ENCODE results near the gene CACNA2D3. TPM values are rescaled to one million over a fixed set of nuclear protein-coding genes. Genes with fewer than 3 reads are reported as not detected.

Gene CACNA2D3
- total and polyA plus RNA-seq, 4 donors = 0.72 to 2.4 (median 1.5) TPM

DNA sequence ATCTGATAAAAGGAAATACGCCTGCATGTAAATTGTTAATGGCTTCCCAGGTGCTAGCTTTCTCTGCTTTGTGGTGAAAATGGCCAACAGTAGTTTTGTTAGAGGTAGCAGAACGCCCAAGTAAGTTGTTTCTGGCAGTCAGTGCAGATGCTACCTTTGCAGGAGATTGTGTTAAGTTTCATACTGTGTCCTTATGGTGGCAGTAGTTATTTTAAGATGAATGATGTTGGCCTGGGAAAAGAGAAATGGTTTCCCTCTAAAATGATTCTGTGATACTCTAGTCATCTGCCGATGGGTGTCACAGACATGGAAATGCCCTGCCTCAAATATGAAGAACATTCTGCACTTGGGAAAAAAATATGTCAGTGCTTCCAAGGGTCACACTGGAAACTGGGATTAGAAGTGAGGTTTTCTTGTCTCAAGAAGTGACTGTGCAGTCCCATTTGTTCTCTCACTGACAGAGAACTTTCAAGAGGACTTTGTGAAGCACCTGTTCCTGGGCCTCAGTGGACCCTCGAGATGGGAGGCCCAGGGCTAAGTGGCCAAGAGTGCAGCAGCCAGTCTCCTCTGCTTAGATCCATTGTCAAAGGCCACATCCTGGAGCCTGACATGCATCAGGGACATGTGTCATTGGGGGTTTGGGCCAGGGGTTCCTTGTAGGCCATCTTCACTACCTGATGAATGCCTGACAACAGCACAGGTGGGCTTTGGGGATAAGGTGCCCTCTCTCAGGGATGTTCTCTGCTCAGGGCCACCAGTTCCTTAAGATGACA is 393.3 kb downstream of the CACNA2D3 start:
- DNase-seq (no peak), ATAC-seq (ENCODE audit: low FRiP score) (no peak)
- Histone ChIP-seq H3K27ac (ENCODE audit: low read depth in 1 of 2, low read length in 2 of 2) (no peak overlapping the region), H3K9me3 (ENCODE audit: control insufficient read depth, low read length) (no peaks in the 10 kb centered on the region), H3K36me3 (ENCODE audit: control insufficient read depth in 1 of 2, insufficient read depth in 2 of 2, low read length in 1 of 2) (no peaks in the 10 kb centered on the region), H3K4me3 (ENCODE audit: low read length in 2 of 2) (no peak overlapping the region), H3K4me1 (ENCODE audit: control insufficient read depth in 1 of 2, insufficient read depth in 2 of 2, low read length in 2 of 2) (no peaks in the 10 kb centered on the region), H3K27me3 (ENCODE audit: control insufficient read depth in 1 of 2, insufficient read depth in 2 of 2, low read length in 1 of 2) (no peaks in the 10 kb centered on the region)
- intact Hi-C loops (cut with DNase I) = no loop called here
- 65 to 68% methylated on average over 4 of the region's 4 CpGs for WGBS, 2 donors

DNA sequence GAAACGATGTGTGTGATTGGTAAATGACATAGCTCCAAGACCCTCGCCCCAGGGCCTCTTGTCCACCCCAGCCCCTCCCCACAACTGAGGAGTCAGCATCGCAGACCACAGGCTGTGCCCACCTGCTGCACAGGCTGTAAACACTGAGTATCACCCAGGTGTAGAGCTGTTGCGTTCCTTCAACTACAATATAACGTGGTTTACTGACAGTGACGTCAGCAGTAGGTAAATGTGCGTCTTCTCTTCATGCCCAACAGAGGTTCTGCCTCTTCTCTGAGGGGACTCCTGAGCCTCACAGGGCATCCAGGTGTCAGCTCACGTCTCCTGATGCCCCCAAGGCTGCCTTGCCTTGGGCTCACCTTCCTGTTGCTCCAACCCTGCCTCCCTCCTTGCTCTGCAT is 395.1 kb downstream of the CACNA2D3 start:
- Histone ChIP-seq H3K27me3 (ENCODE audit: control insufficient read depth in 1 of 2, insufficient read depth in 2 of 2, low read length in 1 of 2) (no peaks in the 10 kb centered on the region), H3K4me1 (ENCODE audit: control insufficient read depth in 1 of 2, insufficient read depth in 2 of 2, low read length in 2 of 2) (no peaks in the 10 kb centered on the region), H3K4me3 (ENCODE audit: low read length in 2 of 2) (no peak overlapping the region), H3K9me3 (ENCODE audit: control insufficient read depth, low read length) (no peaks in the 10 kb centered on the region), H3K27ac (ENCODE audit: low read depth in 1 of 2, low read length in 2 of 2) (no peak overlapping the region), H3K36me3 (ENCODE audit: control insufficient read depth in 1 of 2, insufficient read depth in 2 of 2, low read length in 1 of 2) (no peaks in the 10 kb centered on the region)
- DNase-seq (no peak), ATAC-seq (ENCODE audit: low FRiP score) (no peak)
- intact Hi-C loops (cut with DNase I) = no loop called here
- 82% methylated on average over 8 of the region's 8 CpGs for WGBS, 2 donors

DNA sequence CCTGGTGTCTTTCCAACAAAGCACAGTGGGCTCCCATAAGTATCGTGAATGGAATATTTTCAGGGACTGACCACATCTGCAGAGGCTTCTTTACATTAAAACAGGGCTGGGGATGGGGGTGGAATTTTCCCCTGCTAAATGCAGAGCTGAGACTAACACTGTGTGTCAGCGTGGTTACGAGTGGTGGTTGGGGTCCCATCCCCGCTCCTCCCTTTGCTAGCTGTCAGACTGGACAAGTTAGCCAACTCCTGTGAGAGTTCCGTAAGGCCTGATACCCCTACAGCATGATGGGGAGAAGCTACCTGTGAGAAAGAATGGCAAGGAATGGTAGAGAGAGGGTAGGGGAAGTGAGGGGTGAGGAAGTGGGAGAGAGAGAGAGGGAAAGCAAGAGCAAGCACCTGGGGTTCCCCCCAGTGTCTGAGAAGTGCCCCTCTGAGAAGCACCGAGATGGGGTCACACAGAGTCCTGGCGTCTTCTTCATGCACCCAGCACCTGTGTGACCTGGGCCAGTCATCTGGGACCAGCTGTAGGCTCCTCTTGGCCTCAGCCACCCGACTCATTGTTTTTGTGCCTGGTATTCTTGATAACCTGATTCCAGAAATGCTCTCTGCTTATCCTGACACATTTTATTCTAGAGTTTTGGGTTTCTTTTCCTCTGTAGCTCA is 395.8 kb downstream of the CACNA2D3 start:
- WGBS, 2 donors = 87 to 90% methylated on average over 8 of the region's 8 CpGs
- Histone ChIP-seq H3K27ac (ENCODE audit: low read depth in 1 of 2, low read length in 2 of 2) (no peak overlapping the region), H3K36me3 (ENCODE audit: control insufficient read depth in 1 of 2, insufficient read depth in 2 of 2, low read length in 1 of 2) (no peaks in the 10 kb centered on the region), H3K27me3 (ENCODE audit: control insufficient read depth in 1 of 2, insufficient read depth in 2 of 2, low read length in 1 of 2) (no peaks in the 10 kb centered on the region), H3K4me1 (ENCODE audit: control insufficient read depth in 1 of 2, insufficient read depth in 2 of 2, low read length in 2 of 2) (no peaks in the 10 kb centered on the region), H3K4me3 (ENCODE audit: low read length in 2 of 2) (no peak overlapping the region), H3K9me3 (ENCODE audit: control insufficient read depth, low read length) (peaks cover 2% of the 10 kb centered on the region)
- DNase-seq (no peak), ATAC-seq (ENCODE audit: low FRiP score) (peak; percentile 19)
- intact Hi-C loops (cut with DNase I) = no loop called here

DNA sequence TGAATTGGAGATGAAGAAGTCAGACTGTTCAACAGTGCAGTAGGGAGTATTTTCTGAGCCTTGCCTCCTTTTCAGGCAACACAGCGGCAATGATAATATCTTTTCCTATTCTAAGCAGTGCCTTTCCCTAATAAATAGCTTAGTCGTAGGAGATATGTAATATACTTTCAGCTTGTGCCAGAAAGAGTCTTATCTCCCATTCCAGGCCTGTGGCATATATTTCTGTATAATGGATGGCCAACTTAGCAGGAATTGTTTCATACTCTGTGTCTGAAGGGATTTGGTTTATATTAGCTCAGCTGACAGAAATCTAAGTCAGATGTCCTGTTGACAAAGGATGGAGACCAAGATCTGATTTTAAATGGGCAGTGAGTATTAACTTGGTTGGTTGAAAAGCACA is 397.1 kb downstream of the CACNA2D3 start:
- Histone ChIP-seq H3K4me1 (ENCODE audit: control insufficient read depth in 1 of 2, insufficient read depth in 2 of 2, low read length in 2 of 2) (no peaks in the 10 kb centered on the region), H3K27ac (ENCODE audit: low read depth in 1 of 2, low read length in 2 of 2) (no peak overlapping the region), H3K9me3 (ENCODE audit: control insufficient read depth, low read length) (peaks cover 2% of the 10 kb centered on the region), H3K4me3 (ENCODE audit: low read length in 2 of 2) (no peak overlapping the region), H3K27me3 (ENCODE audit: control insufficient read depth in 1 of 2, insufficient read depth in 2 of 2, low read length in 1 of 2) (no peaks in the 10 kb centered on the region), H3K36me3 (ENCODE audit: control insufficient read depth in 1 of 2, insufficient read depth in 2 of 2, low read length in 1 of 2) (no peaks in the 10 kb centered on the region)
- 15 to 16% methylated on average over 2 of the region's 2 CpGs for WGBS, 2 donors
- ATAC-seq (ENCODE audit: low FRiP score) = no peak
- DNase-seq = no peak
- intact Hi-C loops (cut with DNase I) = no loop called here

- DNase-seq (no peak), ATAC-seq (ENCODE audit: low FRiP score) (peak; percentile 73)
- Histone ChIP-seq H3K27me3 (ENCODE audit: control insufficient read depth in 1 of 2, insufficient read depth in 2 of 2, low read length in 1 of 2) (no peaks in the 10 kb centered on the region), H3K27ac (ENCODE audit: low read depth in 1 of 2, low read length in 2 of 2) (no peak overlapping the region), H3K36me3 (ENCODE audit: control insufficient read depth in 1 of 2, insufficient read depth in 2 of 2, low read length in 1 of 2) (no peaks in the 10 kb centered on the region), H3K9me3 (ENCODE audit: control insufficient read depth, low read length) (peaks cover 2% of the 10 kb centered on the region), H3K4me3 (ENCODE audit: low read length in 2 of 2) (no peak overlapping the region), H3K4me1 (ENCODE audit: control insufficient read depth in 1 of 2, insufficient read depth in 2 of 2, low read length in 2 of 2) (no peaks in the 10 kb centered on the region)
- 80 to 85% methylated on average over 2 of the region's 2 CpGs for WGBS, 2 donors
- intact Hi-C loops (cut with DNase I) = no loop called here
Observed at GRCh38 chr3:54520060-54520459, 397.7 kb downstream of the CACNA2D3 start.

DNA sequence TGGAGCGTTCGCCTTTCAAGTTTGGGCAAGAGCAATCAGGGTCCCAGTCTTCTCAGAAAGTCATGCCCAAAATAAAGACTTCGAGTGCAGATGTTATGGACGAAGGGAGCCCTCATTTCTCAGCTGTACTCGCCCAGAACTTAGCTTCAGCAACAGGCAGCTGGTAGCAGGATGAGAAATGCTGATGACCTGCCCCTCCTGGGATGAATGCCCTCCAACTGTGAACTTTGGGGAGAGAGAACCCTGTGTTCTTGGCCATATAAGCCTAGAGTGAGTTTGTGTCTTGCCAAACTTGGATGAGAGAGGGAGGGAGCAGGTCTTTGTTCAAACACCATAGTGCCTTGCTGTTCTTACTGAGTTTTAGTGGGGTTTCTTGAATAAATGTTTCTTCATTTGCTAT is 405.2 kb downstream of the CACNA2D3 start:
- Histone ChIP-seq H3K36me3 (ENCODE audit: control insufficient read depth in 1 of 2, insufficient read depth in 2 of 2, low read length in 1 of 2) (no peaks in the 10 kb centered on the region), H3K9me3 (ENCODE audit: control insufficient read depth, low read length) (peaks cover 1% of the 10 kb centered on the region), H3K4me3 (ENCODE audit: low read length in 2 of 2) (no peak overlapping the region), H3K27me3 (ENCODE audit: control insufficient read depth in 1 of 2, insufficient read depth in 2 of 2, low read length in 1 of 2) (no peaks in the 10 kb centered on the region), H3K27ac (ENCODE audit: low read depth in 1 of 2, low read length in 2 of 2) (no peak overlapping the region), H3K4me1 (ENCODE audit: control insufficient read depth in 1 of 2, insufficient read depth in 2 of 2, low read length in 2 of 2) (no peaks in the 10 kb centered on the region)
- intact Hi-C loops (cut with DNase I) = no loop called here
- ATAC-seq (ENCODE audit: low FRiP score) = no peak
- no peak for DNase-seq
- 78% methylated on average over 5 of the region's 5 CpGs for WGBS, 2 donors

DNA sequence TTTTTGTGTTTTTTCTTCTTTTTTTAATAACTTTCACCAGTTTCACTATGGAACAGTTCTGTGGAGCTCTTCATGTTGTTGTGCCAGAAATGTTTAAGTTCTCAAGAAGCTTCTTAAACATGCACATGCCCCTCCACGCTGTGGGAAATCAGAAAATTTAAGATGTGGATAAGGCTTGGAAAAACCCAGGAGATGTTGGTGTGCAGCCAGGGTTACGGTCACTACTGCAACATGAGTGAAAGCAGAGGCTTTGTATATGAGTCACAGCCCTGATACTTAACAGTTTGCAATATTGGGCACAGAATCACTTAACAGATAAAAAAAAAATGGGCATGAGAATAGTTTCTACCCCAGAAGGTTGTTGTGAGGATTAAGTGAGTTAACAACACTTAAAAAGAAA is 405.6 kb downstream of the CACNA2D3 start:
- H3K27ac ChIP-seq (ENCODE audit: low read depth in 1 of 2, low read length in 2 of 2) = no peak overlapping the region

DNA sequence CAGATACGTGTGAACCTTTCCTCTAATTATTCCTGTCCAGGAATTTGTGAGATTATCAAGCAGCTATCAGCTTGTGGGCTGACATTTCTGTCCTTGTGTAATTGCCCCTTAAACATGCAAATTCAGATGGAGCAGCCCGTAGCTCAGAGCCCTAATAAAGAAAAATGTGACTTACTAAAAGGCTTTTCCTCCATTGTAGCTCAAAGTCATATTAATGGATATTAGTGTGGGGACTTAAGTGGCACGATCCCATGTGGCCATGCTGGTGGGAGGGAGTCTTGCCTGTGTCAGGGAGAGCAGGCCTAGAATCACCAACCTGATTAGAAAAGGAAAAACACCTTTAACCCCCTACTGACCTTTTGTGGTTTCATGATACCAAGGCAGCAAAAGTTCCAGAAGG is 406.3 kb downstream of the CACNA2D3 start:
- H3K4me1 ChIP-seq (ENCODE audit: control insufficient read depth in 1 of 2, insufficient read depth in 2 of 2, low read length in 2 of 2) = no peaks in the 10 kb centered on the region
- intact Hi-C loops (cut with DNase I) = no loop called here
- H3K9me3 ChIP-seq (ENCODE audit: control insufficient read depth, low read length) = no peaks in the 10 kb centered on the region
- WGBS, 2 donors = 22 to 30% methylated on average over 3 of the region's 3 CpGs
- no peak overlapping the region for H3K4me3 ChIP-seq (ENCODE audit: low read length in 2 of 2)
- no peaks in the 10 kb centered on the region for H3K27me3 ChIP-seq (ENCODE audit: control insufficient read depth in 1 of 2, insufficient read depth in 2 of 2, low read length in 1 of 2)
- ATAC-seq (ENCODE audit: low FRiP score) (no peak), DNase-seq (no peak)
- H3K27ac ChIP-seq (ENCODE audit: low read depth in 1 of 2, low read length in 2 of 2) = no peak overlapping the region
- no peaks in the 10 kb centered on the region for H3K36me3 ChIP-seq (ENCODE audit: control insufficient read depth in 1 of 2, insufficient read depth in 2 of 2, low read length in 1 of 2)

More for the DNA sequence above, 405.6 kb downstream of the CACNA2D3 start:
- no peaks in the 10 kb centered on the region for H3K9me3 ChIP-seq (ENCODE audit: control insufficient read depth, low read length)
- no peaks in the 10 kb centered on the region for H3K27me3 ChIP-seq (ENCODE audit: control insufficient read depth in 1 of 2, insufficient read depth in 2 of 2, low read length in 1 of 2)
- no peak overlapping the region for H3K4me3 ChIP-seq (ENCODE audit: low read length in 2 of 2)
- intact Hi-C loops (cut with DNase I) = no loop called here
- H3K4me1 ChIP-seq (ENCODE audit: control insufficient read depth in 1 of 2, insufficient read depth in 2 of 2, low read length in 2 of 2) = no peaks in the 10 kb centered on the region
- no peak for DNase-seq
- WGBS, 2 donors = 3 to 10% methylated on average over 2 of the region's 2 CpGs
- ATAC-seq (ENCODE audit: low FRiP score) = no peak
- H3K36me3 ChIP-seq (ENCODE audit: control insufficient read depth in 1 of 2, insufficient read depth in 2 of 2, low read length in 1 of 2) = no peaks in the 10 kb centered on the region

DNA sequence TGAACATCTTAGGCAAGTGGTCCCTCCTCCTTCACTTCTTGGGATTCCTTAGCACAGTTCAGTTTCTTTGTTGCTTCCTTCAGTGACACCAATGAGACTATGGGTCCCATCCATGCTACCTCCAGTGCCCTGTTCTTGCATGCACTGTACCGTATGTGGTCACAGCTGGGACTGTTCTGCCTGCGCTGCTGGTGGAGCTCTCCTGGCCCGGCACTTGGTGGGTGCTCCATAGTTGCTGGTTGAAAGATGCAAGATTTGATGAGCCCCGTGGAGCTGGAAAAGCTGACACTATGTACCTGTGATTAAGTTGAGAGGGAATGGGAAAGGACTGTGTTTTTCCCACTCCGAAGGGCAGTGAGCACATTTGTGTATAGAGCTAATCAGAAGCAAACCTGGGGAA is 407.7 kb downstream of the CACNA2D3 start:
- Histone ChIP-seq H3K27me3 (ENCODE audit: control insufficient read depth in 1 of 2, insufficient read depth in 2 of 2, low read length in 1 of 2) (no peaks in the 10 kb centered on the region), H3K27ac (ENCODE audit: low read depth in 1 of 2, low read length in 2 of 2) (no peak overlapping the region), H3K36me3 (ENCODE audit: control insufficient read depth in 1 of 2, insufficient read depth in 2 of 2, low read length in 1 of 2) (no peaks in the 10 kb centered on the region), H3K4me1 (ENCODE audit: control insufficient read depth in 1 of 2, insufficient read depth in 2 of 2, low read length in 2 of 2) (no peaks in the 10 kb centered on the region), H3K9me3 (ENCODE audit: control insufficient read depth, low read length) (no peaks in the 10 kb centered on the region), H3K4me3 (ENCODE audit: low read length in 2 of 2) (no peak overlapping the region)
- no peak for DNase-seq
- intact Hi-C loops (cut with DNase I) = no loop called here
- no peak for ATAC-seq (ENCODE audit: low FRiP score)
- 82% methylated on average over 5 of the region's 5 CpGs for WGBS, 2 donors
